HG03565 (cell line): ENCODE data around the gene CAMTA2.

Experiments
- ATAC-seq: cut with Tn5 transposase; IDR thresholded peaks from one replicate; pipeline ENCODE4 v1.9.1; 2021; ENCODE audit warnings: mild to moderate bottlenecking, moderate library complexity; ENCODE audit not compliant: unreplicated experiment

CAMTA2 gene

DNA sequence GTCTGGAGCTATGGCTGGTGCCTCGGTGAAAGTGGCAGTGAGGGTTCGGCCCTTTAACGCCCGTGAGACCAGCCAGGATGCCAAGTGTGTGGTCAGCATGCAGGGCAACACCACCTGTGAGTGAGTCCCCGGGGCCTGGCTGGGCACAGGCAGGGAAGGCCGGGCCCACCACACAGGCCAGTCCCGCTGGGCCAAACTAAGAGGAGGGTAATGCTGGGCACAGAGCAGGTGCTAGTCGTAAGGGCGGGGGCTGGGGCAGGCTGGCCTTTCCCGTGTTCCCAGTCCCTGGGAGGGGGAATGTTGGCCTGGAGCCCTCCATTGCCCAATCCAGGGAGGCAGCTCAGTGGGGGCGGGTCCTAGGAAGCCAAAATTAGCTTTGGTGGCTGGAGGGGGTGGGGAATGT is 12.8 kb upstream of the CAMTA2 start:
- no peak for ATAC-seq

DNA sequence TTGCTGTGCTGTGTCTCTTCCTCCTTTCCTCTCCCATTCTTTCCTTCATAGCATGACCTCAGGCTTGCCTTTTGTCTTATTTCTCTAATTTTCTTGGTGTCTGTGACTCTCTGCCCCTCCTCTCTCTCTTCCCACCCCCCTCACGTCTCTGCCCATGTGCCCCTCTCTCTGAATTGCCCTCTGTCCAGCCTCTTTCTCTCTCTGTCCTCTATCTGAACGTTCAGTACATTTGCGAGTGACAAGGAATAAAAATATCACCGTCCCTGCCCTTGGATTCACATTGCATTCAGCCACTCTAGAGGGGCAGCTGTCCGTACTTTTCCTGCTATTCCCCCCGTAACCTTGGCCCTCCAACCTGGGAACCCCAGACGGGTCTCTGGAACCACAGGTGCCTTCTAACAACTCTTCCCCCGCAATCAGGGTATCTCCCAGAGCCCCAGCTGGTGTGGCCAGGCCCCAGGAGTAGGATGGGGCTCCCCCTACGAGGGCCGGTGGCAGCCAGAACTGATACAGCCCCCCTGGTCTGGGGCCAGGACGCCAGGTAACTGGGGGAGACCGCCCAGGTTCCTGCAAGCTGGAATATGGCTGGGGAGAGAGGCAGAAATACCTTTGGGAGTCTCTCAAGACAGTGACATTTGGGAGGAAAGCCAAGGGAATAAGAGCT is 12.1 kb upstream of the CAMTA2 start:
- no peak for ATAC-seq

DNA sequence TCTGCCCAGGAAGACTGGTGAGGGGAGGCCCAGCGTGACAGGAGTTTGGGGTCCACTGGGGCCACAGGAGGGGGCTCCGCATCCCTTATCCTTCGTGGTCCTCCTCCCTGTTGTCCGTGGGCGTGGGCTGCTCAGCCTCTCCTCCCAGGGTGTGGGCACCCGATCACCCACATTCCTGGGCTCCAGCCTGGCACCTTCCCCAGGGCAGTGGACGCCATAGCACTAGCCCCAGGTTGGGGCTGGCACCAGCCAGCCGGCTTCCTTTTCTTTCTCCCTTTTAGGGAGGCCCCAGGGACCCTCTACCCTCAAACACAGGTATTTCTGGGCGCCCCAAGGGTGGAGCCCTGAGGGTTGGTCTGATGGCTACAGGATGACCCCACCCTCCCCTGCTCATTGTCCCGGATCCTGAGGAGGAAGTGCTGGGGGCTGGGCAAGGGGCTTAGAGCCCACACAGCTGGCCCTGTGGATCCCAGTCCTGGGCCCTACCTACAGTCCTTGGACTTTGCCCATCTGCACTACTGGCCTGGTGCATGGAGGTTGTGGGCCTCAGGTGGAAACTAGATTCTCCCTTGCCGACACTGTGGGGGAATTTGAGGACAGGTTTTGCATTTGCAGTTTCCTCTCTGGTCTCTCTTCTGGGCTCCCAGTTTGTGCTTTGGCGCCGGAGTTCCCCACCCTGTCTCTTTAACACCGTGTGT is 11.4 kb upstream of the CAMTA2 start:
- ATAC-seq = no peak

DNA sequence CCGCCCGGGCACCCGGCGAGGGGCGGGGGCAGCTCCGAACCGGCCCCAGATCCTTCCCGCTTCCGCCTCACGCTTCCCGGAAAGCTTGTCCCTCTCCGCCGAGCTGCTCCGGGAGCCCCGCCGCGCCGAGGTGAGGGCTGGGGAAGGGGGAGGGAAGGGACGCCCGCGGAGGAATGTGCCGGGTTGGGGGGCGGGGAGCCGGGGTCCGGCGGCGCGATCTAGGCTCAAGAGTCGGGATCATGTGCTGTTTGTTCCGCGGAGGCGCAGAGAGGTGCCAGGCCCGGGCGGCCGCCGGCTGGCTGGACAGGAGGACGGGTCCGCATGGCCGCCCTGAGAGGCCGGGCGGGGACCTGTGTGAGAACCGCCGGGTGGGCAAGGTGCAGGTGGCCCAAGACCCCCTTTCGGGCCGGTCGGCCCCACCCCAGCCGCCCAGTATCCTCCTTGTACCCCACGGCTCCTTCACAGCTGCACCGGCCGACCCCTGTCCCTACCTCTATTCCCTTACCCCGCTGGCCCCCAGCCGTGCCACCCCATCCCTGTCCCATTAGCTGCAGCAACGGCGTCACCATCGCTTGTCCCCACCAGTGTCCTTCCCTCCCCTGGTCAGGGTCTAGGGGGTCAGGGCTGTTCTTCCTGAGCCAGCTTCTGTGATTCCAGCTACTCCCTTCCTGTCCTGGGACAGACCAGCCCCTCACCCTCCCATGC is 10.7 kb upstream of the CAMTA2 start:
- peak; percentile 11 for ATAC-seq

DNA sequence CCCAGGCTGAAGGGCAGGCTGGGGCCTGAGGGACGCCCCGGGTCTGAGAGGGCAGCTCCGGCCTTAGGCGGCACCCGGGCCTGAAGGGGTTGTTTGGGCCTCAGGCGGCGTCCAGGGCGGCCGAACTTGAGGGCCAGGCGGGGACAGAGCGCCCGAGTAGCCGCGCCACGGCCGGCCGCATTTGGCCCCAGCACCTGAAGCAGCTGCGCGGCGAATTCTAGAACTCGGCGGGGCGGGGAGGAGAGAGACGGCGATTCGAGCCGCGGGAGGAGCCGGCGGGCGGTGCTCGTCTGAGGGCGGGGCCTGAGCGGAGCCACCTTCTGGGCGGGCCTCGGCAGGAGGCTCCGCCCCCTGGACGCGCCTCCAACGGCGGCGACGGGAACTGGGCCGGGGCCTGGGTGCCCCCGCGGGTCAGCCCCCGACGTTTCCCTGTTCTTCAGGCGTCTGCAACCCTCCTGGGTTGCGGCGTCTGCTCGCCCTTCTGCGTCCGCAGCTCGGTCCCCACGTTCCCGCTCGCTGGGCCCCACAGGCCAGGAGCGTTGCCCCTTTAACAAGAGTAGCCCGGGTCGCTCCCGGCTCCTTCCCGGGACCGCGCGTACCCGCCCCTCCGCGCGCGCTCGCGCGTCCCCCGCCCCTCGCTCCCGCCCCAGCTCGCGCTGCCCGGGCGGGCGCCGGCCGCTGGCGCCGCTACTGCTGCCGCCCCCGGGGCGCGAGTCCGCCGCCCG is 10.0 kb upstream of the CAMTA2 start, which contains the start of the genes INCA1 and KIF1C:
Gene INCA1, minus strand, starts transcription at position 221 of the 725 bp plus-strand sequence. CDS start 3,085 bp downstream, outside the sequence.
Gene KIF1C, plus strand, starts transcription at position 649 of the 725 bp plus-strand sequence. CDS start 2,297 bp downstream, outside the sequence.
- ATAC-seq = peak; percentile 81

DNA sequence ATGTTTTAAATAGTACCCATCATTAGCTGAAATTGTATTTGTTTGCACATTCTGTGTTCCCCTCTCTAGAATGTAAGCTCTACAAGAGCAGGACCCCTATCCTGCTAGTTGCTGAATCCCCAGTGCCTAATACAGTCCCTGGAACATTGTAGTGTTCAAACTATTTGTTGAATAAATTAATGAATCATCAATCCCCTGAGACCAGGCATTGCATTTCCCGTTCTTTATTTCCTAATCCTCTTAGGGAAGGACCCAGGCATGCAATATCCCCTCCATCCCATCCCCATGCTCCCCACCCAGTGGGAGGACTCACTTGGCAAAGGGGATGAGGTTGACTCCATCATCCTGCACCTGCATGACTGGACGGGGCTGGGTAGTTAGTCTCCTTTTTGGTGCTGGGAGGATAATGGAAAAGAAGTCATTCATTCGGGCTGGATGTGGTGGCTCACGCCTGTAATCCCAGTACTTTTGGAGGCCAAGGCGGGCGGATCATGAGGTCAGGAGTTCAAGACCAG is 6.7 kb upstream of the CAMTA2 start:
- no peak for ATAC-seq

DNA sequence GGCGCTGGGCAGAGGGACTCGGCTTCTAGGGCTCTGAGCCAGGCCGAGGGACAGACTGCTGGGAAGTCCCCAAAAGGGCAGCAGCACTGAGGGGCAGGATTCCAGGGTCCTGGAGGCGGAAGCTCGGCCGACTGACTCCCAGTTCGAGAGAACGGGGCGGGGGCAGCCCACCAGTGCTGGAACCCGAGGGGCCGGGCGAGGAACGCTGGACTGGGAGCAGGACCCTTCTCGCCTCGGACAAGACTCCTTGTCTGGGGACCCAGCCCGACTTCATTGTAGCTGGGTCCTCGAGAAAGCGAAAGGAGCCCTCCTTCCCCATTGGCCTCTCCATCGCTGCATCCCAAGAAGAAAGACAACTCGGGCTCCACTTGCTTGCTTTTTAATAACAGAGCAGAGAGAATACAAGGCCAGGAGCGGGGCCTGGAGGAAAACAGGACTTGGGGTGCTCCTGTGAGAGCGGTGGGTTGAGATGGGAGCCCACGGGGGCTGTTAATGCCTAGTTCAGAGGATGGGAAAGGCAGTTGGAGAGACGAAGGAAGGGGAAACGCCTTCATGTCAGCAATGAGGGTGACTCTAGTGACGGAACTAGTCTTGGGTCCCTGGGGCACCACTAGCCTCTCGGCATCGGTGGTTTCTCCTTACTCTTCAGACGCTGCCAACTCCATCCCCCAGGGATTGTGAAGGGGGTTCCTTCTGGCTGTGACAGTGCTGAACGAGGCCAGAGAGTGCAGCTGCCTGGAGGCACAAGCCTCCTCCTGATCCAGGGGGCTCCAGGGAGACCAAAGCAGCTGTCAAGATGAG is 492 bp upstream of the CAMTA2 start:
- no peak for ATAC-seq

DNA sequence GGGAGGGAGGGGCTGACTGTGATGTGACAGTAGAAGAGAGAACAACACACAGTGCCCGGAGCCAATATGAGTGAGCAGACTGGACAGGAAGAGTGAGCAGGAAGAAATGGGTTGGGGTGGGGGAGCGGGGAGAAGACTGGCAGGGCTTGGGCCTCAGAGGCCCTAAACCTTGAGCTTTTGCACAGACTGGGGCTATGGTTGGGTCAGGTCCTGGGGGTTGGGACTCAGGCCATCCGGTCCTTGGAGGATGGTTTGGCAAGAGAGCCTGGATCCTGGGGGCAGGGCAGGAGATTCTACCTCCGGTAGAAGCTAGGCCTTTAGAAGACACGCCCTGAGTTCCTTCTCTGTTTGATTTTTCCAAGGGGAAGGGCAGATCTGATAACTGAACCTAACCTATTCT is 1.1 kb downstream of the CAMTA2 start:
- ATAC-seq = no peak

DNA sequence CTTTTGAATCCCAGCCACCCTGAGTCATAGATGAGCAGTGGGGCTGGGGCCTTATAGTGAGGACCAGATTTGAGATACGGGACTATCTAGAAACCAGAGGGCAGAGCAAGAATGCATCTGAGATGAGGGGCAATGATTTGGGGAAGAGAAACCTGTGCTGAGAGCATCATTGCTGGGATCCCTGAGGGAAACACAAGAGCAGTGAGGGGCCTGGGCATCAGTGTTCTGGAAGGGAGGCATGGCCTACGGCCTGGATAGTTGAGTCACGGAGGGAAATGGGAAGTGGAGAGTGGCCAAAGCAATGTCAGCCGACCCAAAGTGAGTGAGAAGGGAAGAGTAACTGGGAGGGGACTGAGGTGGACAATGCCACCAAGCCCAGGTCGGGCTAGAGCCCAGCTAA is 5.2 kb downstream of the CAMTA2 start:
- ATAC-seq = no peak

DNA sequence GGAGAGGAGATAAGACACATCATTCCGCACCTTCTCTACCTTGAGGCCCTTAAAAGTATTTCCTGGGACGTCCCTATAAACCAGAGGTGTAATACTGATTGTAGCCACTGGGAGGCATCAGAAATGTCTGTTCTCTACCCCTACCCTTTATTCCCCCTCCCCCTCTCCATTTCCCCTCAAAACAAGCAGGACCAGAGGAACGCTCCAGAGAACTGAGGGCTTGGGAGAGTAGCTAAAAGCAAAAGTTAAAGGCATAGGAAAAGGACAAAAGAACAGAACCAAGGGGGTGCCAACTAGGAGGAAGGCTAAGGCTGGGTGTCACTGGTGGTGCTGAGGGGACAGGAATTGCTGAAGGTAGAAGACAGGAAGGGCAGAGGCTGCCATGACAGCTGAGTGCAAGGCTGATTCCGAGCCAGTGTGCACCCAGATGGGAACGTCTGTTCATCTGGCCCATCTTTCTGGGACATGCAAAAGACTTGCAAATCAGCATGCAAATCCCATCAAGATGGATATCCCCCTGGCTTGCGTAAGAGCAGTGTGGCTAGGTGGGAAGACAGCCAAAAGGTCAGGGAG is 6.7 kb downstream of the CAMTA2 start:
- no peak for ATAC-seq

DNA sequence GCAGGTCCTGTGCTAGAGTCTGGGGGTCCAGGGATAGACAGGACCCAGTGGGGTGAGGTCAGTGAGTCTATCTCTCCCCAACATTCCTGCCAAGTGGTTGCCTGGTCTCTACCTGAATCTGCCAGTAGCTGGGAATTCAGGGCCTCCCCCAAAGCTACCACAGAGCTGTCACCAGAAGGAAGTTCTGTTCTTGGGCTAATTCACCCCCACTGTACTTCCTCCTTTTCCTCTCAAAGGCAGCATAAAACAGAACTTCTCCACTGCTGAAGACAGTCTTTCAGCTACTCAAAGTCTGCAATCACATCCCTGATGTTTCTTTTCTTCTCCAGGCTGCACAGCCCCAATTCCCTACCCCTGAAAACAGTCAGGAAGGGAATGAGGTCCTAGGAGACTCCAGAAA is 8.7 kb downstream of the CAMTA2 start:
- no peak for ATAC-seq

DNA sequence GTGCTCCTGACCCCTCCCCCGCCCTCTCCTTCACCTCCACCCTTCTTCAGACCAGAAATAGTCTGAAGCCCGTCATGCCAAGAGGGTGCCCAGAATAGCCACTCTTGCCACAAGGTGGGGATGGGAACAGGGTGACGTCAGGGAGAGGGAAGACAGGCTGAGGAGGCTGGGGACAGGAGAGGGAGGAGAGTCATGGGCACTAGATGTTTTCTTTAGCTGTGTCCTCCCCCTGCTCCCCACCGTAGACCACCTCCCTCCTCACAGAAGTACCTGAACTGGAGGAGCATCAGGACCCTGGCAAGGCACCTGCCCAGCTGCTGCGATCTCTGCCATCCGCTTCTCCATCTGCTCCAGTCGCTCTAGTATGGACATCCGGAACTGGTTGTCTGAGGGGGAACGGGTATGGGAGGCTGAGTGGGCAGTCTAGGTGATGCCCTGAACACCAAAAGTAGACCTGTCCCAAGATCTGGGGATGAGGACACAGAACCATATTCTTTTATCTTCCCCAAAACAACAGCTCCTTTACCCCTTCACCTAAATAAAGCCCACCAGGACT is 13.3 kb downstream of the CAMTA2 start:
- no peak for ATAC-seq

DNA sequence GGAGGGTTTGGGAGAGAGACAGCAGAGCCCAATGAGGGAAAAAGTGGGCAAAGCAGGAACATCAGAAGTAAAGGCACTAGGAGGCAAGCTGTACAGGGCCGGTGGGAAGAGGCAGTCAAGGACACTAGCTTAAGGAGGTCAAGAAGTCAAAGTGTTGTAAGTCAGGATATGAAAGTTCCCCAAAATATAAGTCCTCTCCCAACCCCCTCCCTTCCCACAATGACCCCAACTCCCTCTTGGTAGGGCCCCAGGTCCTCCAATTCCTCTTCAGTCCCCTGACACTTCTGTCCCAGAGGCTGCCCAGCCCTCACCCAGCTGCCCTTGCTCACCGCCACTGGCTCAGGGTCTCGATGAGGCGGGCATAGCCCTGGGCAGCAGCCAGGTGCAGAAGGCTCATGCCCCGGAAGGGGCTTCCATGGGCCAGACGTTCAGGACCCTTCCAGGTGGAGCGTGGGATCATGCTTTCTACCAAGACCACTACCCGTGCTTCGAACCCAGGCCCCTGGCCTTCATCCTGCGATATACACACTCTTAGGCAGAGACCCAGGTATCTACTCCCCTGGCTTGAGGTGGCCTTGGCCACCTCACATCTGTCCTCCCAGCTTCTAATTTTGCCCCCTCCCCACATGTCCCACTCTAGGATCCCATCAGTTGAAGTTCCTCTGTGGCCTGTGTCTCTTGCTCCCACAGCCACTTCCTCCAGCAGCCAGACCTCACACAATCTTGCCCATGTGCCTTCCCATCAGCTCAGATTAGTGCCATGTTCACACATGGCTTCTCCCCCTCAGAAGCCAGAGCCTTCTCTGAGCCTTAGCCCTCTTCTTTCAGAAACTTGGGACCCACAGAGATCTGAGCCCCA is 14.0 kb downstream of the CAMTA2 start:
- ATAC-seq = no peak

DNA sequence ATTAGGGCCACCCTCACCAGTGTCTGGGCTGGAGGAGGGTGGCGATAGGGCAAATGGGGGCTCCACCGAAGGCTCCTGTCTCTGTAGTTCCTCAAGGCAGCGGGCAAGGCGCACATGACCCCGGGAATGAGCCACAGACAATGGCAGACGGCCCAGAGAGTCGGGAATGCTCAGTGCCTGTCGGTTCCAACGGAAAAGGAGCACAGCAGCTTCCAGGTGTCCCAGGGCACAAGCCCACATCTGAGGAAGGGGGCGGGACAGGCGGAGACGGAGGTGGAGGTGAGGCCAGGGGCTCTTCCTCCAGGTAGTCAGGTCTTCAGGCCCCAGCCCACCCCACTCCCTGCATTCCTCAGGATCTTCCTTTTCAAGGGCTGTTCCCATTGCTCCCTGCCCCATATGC is 14.7 kb downstream of the CAMTA2 start:
- ATAC-seq = no peak

DNA sequence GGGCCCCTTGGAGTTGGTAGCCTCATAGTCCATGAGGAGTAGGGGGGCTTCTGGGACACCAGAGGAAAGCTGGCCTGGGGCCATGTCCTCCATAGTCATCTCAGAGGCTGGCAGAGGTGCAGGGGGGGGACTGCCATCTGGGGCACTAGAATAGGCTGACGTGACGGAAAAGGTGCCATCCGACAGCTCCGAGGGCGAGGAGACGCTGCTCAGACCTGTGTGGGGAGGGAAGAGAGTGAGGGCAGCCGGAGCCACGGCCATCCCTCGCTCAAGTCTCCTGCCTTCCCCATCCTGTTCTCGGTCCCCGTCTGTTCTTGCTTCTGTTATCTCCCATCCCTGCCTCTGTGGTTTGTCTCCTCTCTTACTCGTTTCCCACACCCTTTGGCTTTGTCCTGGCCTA is 15.2 kb downstream of the CAMTA2 start:
- no peak for ATAC-seq

DNA sequence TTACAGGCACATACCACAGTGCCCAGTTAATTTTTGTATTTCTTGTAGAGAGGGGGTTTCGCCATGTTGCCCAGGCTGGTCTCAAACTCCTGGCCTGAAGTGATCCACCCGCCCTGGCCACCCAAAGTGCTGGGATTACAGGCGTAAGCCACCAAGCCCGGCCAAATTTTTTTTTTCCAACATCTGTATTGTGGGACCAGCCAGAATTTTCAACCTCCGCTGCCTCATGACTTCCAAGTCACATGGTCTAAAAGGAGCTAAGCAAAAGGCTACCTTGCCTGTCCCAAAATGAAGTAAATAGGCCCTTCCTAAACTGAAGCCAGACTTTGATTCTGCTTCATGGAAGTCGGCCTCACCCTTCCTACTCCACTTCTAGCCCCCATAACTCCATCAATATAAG is 15.6 kb downstream of the CAMTA2 start:
- ATAC-seq = no peak

DNA sequence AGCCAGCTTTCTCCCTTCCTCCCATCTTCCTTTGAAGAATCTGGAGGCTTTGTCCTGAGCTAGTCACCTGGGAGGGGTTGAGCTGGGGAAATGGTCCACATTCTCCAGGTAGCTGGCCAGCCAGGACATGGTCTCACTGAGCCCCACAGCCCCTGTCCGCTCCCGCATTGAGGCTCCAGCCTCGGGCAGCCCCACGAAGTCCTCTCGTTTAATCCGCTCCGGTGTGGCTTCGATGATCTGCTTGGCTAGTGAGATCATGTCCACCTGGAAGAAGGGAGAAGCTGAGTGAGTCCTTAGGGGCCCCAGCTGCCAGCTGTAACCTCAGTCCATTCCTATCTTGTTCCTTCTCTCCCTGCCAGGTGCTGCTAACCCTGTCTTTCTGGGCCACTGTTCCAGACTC is 17.2 kb downstream of the CAMTA2 start:
- no peak for ATAC-seq

DNA sequence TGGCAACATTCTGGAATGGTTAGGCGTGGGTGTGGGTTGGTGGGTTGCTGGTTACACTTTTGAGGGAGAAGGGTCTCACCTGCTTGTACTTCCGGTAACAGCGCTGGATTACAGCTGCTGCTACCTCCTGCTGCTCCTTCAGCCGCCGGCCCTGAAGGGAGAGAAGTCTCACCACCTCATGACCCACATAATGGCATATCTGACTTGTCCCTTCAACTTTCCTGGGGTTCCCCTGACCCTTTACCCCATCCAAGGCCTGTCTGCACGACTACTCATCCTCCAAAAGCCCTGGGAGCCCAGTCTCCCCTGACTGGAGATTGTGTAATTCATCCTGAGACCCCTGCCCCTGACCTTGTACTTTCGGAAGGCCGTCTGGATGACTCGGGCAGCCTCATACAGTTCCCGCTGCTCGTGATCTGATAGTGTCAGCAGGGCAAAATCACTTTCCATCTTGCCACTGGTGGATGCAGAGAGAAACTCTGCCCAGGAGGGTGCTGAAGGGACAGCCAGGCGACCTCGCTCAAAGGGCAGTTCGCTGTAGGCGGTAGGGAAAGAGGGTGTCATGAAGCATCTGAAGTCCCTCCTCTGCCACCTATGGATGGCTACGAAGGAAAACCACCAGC is 17.8 kb downstream of the CAMTA2 start:
- ATAC-seq = no peak
